CD4-positive, alpha-beta T cell (primary cell): ENCODE results near the gene AFF2. TPM values are rescaled to one million over a fixed set of nuclear protein-coding genes. Genes with fewer than 3 reads are reported as not detected.

ENCODE experiments used
- ATAC-seq: fragments of 200-7000 bp; cut with Tn5 transposase; one replicate; pipeline ENCODE4 v1.10.0; 2022; ENCODE audit warnings: mild to moderate bottlenecking; ENCODE audit not compliant: poor library complexity
- CTCF ChIA-PET: fragments of 350-600 bp; sonication (Branson Sonifier 250); formaldehyde crosslinking; loops from one replicate; lab custom pipeline; 2021; ENCODE audit warnings: antibody characterized with exemption, inconsistent platforms; lab: Charles Lee
- POLR2A ChIA-PET: fragments of 350-600 bp; sonication (Branson Sonifier 250); formaldehyde crosslinking; loops from one replicate; lab custom pipeline; 2021; ENCODE audit warnings: antibody characterized with exemption, inconsistent platforms; lab: Charles Lee
- DNase-seq, 14 experiments: peaks; one replicate each; pipeline ENCODE4 v3.0.0-alpha.2; 2013 to 2020; ENCODE audit warnings: mixed read lengths in 2 of 14
- H3K27ac ChIP-seq, 2 donors: one replicate each; pipeline versions ENCODE4 v1.5.1 to v1.7.0; 2013; ENCODE audit warnings: low read length in 2 of 2, low read depth in 1 of 2, mild to moderate bottlenecking in 1 of 2
- H3K27me3 ChIP-seq, 2 experiments: 1 replicate in 1 of 2; 2 replicates in 1 of 2; pipeline versions ENCODE4 v1.6.1 to v1.7.0; 2013; ENCODE audit warnings: low read length in 2 of 2, control low read depth in 1 of 2, mild to moderate bottlenecking in 1 of 2, moderate library complexity in 1 of 2; ENCODE audit not compliant: insufficient read depth in 2 of 2, control insufficient read depth in 1 of 2
- H3K36me3 ChIP-seq: one replicate; pipeline ENCODE4 v1.6.1; 2013; ENCODE audit warnings: low read length, control low read depth; ENCODE audit not compliant: insufficient read depth
- H3K4me1 ChIP-seq: one replicate; pipeline ENCODE4 v1.6.1; 2013; ENCODE audit warnings: low read length, control low read depth; ENCODE audit not compliant: insufficient read depth
- H3K4me3 ChIP-seq: one replicate; pipeline ENCODE4 v1.5.1; 2013; ENCODE audit warnings: mild to moderate bottlenecking, low read length, moderate library complexity
- H3K9me3 ChIP-seq, 2 experiments: 1 replicate in 1 of 2; 2 replicates in 1 of 2; pipeline versions ENCODE4 v1.6.1 to v1.7.0; 2013; ENCODE audit warnings: low read length in 2 of 2, mild to moderate bottlenecking in 2 of 2, control low read depth in 1 of 2, moderate library complexity in 1 of 2; ENCODE audit not compliant: control insufficient read depth in 1 of 2, insufficient read depth in 1 of 2
- H3K27ac Mint-ChIP-seq: one replicate; pipeline ENCODE4 v1.8.0; 2020; ENCODE audit warnings: mixed read lengths
- H3K27me3 Mint-ChIP-seq: one replicate; pipeline ENCODE4 v1.8.0; 2021; ENCODE audit warnings: mixed read lengths
- H3K36me3 Mint-ChIP-seq: one replicate; pipeline ENCODE4 v1.8.0; 2021; ENCODE audit warnings: low read depth, mixed read lengths
- H3K4me1 Mint-ChIP-seq: one replicate; pipeline ENCODE4 v1.8.0; 2021; ENCODE audit warnings: low read depth, mixed read lengths
- H3K4me3 Mint-ChIP-seq: one replicate; pipeline ENCODE4 v1.8.0; 2020; ENCODE audit warnings: mild to moderate bottlenecking, mixed read lengths
- H3K9me3 Mint-ChIP-seq: one replicate; pipeline ENCODE4 v1.8.0; 2020; ENCODE audit warnings: mixed read lengths
- intact Hi-C, 2 experiments: fragments of 100-400 bp; cut with DNase I in 1 of 2; cut with micrococcal nuclease in 1 of 2; formaldehyde crosslinking; loops; one replicate each; pipeline versions ENCODE4 v1.15.1 to v1.9.0; 2023 to 2025; cut with DNase I, micrococcal nuclease
- total RNA-seq, 174 experiments: library from RNA in 2 of 174; stranded (reverse) in 2 of 174; gene quantifications; one replicate each; pipeline ENCODE4 v1.2.3 and lab custom pipeline; 2021 to 2026
- TF ChIP-seq, protein P1 (sequence below): fragments of 200-600 bp; IDR thresholded peaks from one replicate; pipeline ENCODE4 v1.8.0; 2022; ENCODE audit warnings: antibody characterized with exemption, mild to moderate bottlenecking

Gene AFF2
- total RNA-seq, 2 experiments from 2014 or later, result 5.9 to 6.2 TPM

DNA sequence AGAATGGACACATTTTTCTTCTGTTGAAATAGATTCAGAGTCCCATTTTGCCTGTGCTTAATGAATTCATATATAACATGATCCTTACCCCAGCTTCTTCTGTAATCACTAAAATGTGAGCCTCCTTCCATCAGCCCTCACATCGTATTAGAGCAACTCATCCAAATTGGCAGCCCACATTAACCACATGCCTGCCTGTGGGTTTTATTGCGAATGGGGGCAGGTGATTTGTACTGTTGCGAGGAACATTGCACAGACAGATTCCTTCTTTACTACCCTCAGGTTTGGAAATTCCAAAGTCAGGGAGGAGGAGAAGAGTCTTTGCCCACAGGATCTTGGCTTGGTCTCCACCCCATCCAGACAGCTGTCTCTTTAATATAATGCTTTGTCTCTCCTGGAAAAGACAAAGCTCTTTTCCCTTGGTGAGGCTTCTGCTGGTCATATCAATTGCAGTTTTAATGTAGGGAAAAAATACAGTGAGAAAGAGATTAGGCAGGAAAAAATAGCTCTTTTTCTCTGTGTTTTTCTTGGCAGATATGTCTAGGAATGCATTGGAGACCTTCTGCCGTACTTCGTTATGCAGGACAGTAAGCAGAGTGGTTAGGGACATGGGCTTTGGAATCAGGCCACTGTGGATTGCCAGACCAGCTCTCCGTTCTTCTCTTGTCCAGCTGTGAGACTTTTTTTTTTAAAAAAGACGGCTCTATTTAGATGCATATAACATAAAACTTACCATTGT is 371.2 kb downstream of the AFF2 start:
- Histone ChIP-seq H3K27ac (no peak overlapping the region), H3K4me1 (no peaks in the 10 kb centered on the region), H3K36me3 (no peaks in the 10 kb centered on the region), H3K27me3 (no peaks in the 10 kb centered on the region), H3K4me3 (no peak overlapping the region), H3K9me3 (no peaks in the 10 kb centered on the region)
- TF ChIP-seq, protein P1, sequence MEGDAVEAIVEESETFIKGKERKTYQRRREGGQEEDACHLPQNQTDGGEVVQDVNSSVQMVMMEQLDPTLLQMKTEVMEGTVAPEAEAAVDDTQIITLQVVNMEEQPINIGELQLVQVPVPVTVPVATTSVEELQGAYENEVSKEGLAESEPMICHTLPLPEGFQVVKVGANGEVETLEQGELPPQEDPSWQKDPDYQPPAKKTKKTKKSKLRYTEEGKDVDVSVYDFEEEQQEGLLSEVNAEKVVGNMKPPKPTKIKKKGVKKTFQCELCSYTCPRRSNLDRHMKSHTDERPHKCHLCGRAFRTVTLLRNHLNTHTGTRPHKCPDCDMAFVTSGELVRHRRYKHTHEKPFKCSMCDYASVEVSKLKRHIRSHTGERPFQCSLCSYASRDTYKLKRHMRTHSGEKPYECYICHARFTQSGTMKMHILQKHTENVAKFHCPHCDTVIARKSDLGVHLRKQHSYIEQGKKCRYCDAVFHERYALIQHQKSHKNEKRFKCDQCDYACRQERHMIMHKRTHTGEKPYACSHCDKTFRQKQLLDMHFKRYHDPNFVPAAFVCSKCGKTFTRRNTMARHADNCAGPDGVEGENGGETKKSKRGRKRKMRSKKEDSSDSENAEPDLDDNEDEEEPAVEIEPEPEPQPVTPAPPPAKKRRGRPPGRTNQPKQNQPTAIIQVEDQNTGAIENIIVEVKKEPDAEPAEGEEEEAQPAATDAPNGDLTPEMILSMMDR, result no peak
- Mint-ChIP-seq H3K27me3 (no peaks in the 10 kb centered on the region), H3K4me1 (no peaks in the 10 kb centered on the region), H3K36me3 (no peaks in the 10 kb centered on the region), H3K9me3 (no peaks in the 10 kb centered on the region), H3K4me3 (no peak overlapping the region), H3K27ac (no peak overlapping the region)
- DNase-seq (no peak), ATAC-seq (no peak)
- intact Hi-C loops, result no loop called here
- POLR2A ChIA-PET, result no interaction called here
- CTCF ChIA-PET, result no interaction called here

GRCh38 chrX:148872161-148872535 is 371.7 kb downstream of the AFF2 start:
- Mint-ChIP-seq H3K27ac (no peak overlapping the region), H3K27me3 (no peaks in the 10 kb centered on the region), H3K9me3 (no peaks in the 10 kb centered on the region), H3K4me1 (no peaks in the 10 kb centered on the region), H3K4me3 (no peak overlapping the region), H3K36me3 (no peaks in the 10 kb centered on the region)
- DNase-seq, result no peak
- no peaks in the 10 kb centered on the region for H3K9me3 ChIP-seq
- ATAC-seq, result no peak
- H3K36me3 ChIP-seq, result no peaks in the 10 kb centered on the region
- H3K27ac ChIP-seq, result no peak overlapping the region
- H3K4me3 ChIP-seq, result no peak overlapping the region
- CTCF ChIA-PET, result no interaction called here
- no peaks in the 10 kb centered on the region for H3K4me1 ChIP-seq
- POLR2A ChIA-PET, result no interaction called here
- TF ChIP-seq, protein P1, result no peak
- H3K27me3 ChIP-seq, result no peaks in the 10 kb centered on the region
- intact Hi-C loops, result no loop called here

GRCh38 chrX:148872881-148873280 is 372.5 kb downstream of the AFF2 start:
- Histone ChIP-seq H3K9me3 (no peaks in the 10 kb centered on the region), H3K27ac (no peak overlapping the region), H3K27me3 (no peaks in the 10 kb centered on the region), H3K4me3 (no peak overlapping the region), H3K36me3 (no peaks in the 10 kb centered on the region), H3K4me1 (no peaks in the 10 kb centered on the region)
- H3K27ac Mint-ChIP-seq, result no peak overlapping the region
- no peak for DNase-seq
- no peaks in the 10 kb centered on the region for H3K27me3 Mint-ChIP-seq
- H3K9me3 Mint-ChIP-seq, result no peaks in the 10 kb centered on the region
- intact Hi-C loops, result no loop called here
- TF ChIP-seq, protein P1, result no peak
- no peaks in the 10 kb centered on the region for H3K36me3 Mint-ChIP-seq
- no peak overlapping the region for H3K4me3 Mint-ChIP-seq
- ATAC-seq, result no peak
- ChIA-PET CTCF (no interaction called here), POLR2A (no interaction called here)
- no peaks in the 10 kb centered on the region for H3K4me1 Mint-ChIP-seq
